Nephron progenitor cell (in vitro differentiated cells): ENCODE measurements around the gene DPP6.

Source experiments
- DNase-seq: peaks from one replicate; pipeline ENCODE4 v3.0.0; 2021
- H3K27ac Mint-ChIP-seq: 2 replicates; pipeline ENCODE4 v1.8.0; 2021; ENCODE audit warnings: mild to moderate bottlenecking, moderate library complexity, mixed read lengths
- H3K27me3 Mint-ChIP-seq: 2 replicates; pipeline ENCODE4 v1.8.0; 2021; ENCODE audit warnings: mild to moderate bottlenecking, low read depth, mixed read lengths; ENCODE audit not compliant: poor library complexity
- H3K36me3 Mint-ChIP-seq: 2 replicates; pipeline ENCODE4 v1.8.0; 2021; ENCODE audit warnings: low read depth, mixed read lengths
- H3K4me1 Mint-ChIP-seq: 2 replicates; pipeline ENCODE4 v1.8.0; 2021; ENCODE audit warnings: mixed read lengths
- H3K4me3 Mint-ChIP-seq: 2 replicates; pipeline ENCODE4 v1.8.0; 2021; ENCODE audit warnings: mild to moderate bottlenecking, moderate library complexity, mixed read lengths
- H3K9me3 Mint-ChIP-seq: 2 replicates; pipeline ENCODE4 v1.8.0; 2021; ENCODE audit warnings: mild to moderate bottlenecking, moderate library complexity, mixed read lengths
- CTCF ChIP-seq: fragments of 200-600 bp; sonication (generic); IDR thresholded peaks from 2 replicates; pipeline ENCODE4 v1.5.0; 2021; ENCODE audit warnings: antibody characterized with exemption

DPP6 gene

GRCh38 chr7:154430640-154431039 is 378.4 kb downstream of the DPP6 start:
- Mint-ChIP-seq H3K9me3 (no peaks in the 10 kb centered on the region), H3K36me3 (no peaks in the 10 kb centered on the region), H3K4me3 (no peak overlapping the region), H3K4me1 (no peaks in the 10 kb centered on the region), H3K27me3 (peaks cover 8% of the 10 kb centered on the region), H3K27ac (no peak overlapping the region)
- no peak for DNase-seq
- TF ChIP-seq CTCF: no peak

- no peak for DNase-seq
- no peaks in the 10 kb centered on the region for H3K4me1 Mint-ChIP-seq
These were observed 378.8 kb downstream of the DPP6 start for GRCh38 chr7:154431045-154431444.

GRCh38 chr7:154433632-154434598 is 381.7 kb downstream of the DPP6 start:
- no peak for TF ChIP-seq CTCF
- no peaks in the 10 kb centered on the region for H3K36me3 Mint-ChIP-seq
- no peaks in the 10 kb centered on the region for H3K4me1 Mint-ChIP-seq
- no peak for DNase-seq
- no peak overlapping the region for H3K4me3 Mint-ChIP-seq
- no peak overlapping the region for H3K27ac Mint-ChIP-seq
- H3K27me3 Mint-ChIP-seq: peaks cover 10% of the 10 kb centered on the region
- no peaks in the 10 kb centered on the region for H3K9me3 Mint-ChIP-seq

More at GRCh38 chr7:154431045-154431444, 378.8 kb downstream of the DPP6 start:
- Mint-ChIP-seq H3K9me3 (no peaks in the 10 kb centered on the region), H3K36me3 (no peaks in the 10 kb centered on the region), H3K27me3 (peaks cover 8% of the 10 kb centered on the region), H3K4me3 (no peak overlapping the region), H3K27ac (no peak overlapping the region)
- no peak for TF ChIP-seq CTCF

GRCh38 chr7:154436560-154436959 is 384.4 kb downstream of the DPP6 start:
- no peaks in the 10 kb centered on the region for H3K36me3 Mint-ChIP-seq
- H3K4me1 Mint-ChIP-seq: no peaks in the 10 kb centered on the region
- DNase-seq: no peak
- no peak for TF ChIP-seq CTCF
- H3K9me3 Mint-ChIP-seq: no peaks in the 10 kb centered on the region
- H3K27me3 Mint-ChIP-seq: peaks cover 18% of the 10 kb centered on the region
- peak overlapping the region; percentile 34 for H3K27ac Mint-ChIP-seq
- no peak overlapping the region for H3K4me3 Mint-ChIP-seq

GRCh38 chr7:154437234-154437633 is 385.0 kb downstream of the DPP6 start:
- H3K4me1 Mint-ChIP-seq: no peaks in the 10 kb centered on the region
- TF ChIP-seq CTCF: no peak
- DNase-seq: no peak

More at GRCh38 chr7:154437234-154437633, 385.0 kb downstream of the DPP6 start:
- H3K27ac Mint-ChIP-seq: no peak overlapping the region
- H3K9me3 Mint-ChIP-seq: no peaks in the 10 kb centered on the region
- H3K36me3 Mint-ChIP-seq: no peaks in the 10 kb centered on the region
- no peak overlapping the region for H3K4me3 Mint-ChIP-seq
- H3K27me3 Mint-ChIP-seq: peaks cover 13% of the 10 kb centered on the region
